Heart right ventricle (tissue), 16 donors: ENCODE results near the gene OR52N1. TPM values are rescaled to one million over a fixed set of nuclear protein-coding genes. Genes with fewer than 3 reads are reported as not detected.

Experiments used
- ATAC-seq, 8 donors: fragments of 200-7000 bp; cut with Tn5 transposase; one replicate each; pipeline ENCODE4 v1.9.1; 2020; ENCODE audit warnings: mild to moderate bottlenecking in 8 of 8, moderate library complexity in 8 of 8, moderate number of reproducible peaks in 1 of 8
- DNase-seq, 2 donors: peaks; one replicate each; pipeline ENCODE4 v3.0.0-alpha.2; 2020
- H3K27ac ChIP-seq, 10 donors: fragments of 200-600 bp; sonication (generic) in 2 of 10; one replicate each; pipeline versions ENCODE4 v1.5.0 to v1.8.0; 2020 to 2022; ENCODE audit warnings: mild to moderate bottlenecking in 3 of 10
- H3K27me3 ChIP-seq, 7 donors: fragments of 200-600 bp; one replicate each; pipeline ENCODE4 v1.8.0; 2021 to 2022; ENCODE audit warnings: mild to moderate bottlenecking in 2 of 7
- H3K36me3 ChIP-seq, 9 donors: fragments of 200-600 bp; sonication (generic) in 1 of 9; one replicate each; pipeline versions ENCODE4 v1.5.0 to v1.8.0; 2020 to 2022; ENCODE audit warnings: mild to moderate bottlenecking in 2 of 9
- H3K4me1 ChIP-seq, 9 donors: fragments of 200-600 bp; sonication (generic) in 1 of 9; one replicate each; pipeline versions ENCODE4 v1.5.0 to v1.8.0; 2020 to 2022; ENCODE audit warnings: mild to moderate bottlenecking in 4 of 9
- H3K4me3 ChIP-seq, 10 donors: fragments of 200-600 bp; sonication (generic) in 2 of 10; one replicate each; pipeline versions ENCODE4 v1.5.0 to v1.8.0; 2020 to 2022; ENCODE audit warnings: mild to moderate bottlenecking in 7 of 10, moderate library complexity in 2 of 10
- H3K9me3 ChIP-seq, 11 donors: fragments of 200-600 bp in 10 of 11; sonication (generic) in 2 of 11; one replicate each; pipeline versions ENCODE4 v1.5.0 to v1.8.0; 2013 to 2022; ENCODE audit warnings: mild to moderate bottlenecking in 2 of 11, control low read depth in 1 of 11, moderate library complexity in 1 of 11
- WGBS, 2 donors: extraction: QIAGEN DNeasy Blood & Tissue Kit; methylation state at CpG; one replicate each; pipeline ENCODE4 v1.1.7; 2013; ENCODE audit warnings: inconsistent platforms in 1 of 2; 5-methylcytosine and 5-hydroxymethylcytosine counted together
- intact Hi-C, 10 donors: fragments of 100-400 bp; cut with DNase I; formaldehyde crosslinking; loops; one replicate each; pipeline versions ENCODE4 v1.11.1 to v1.14.2; 2022
- polyA plus RNA-seq, 2 donors: library from polyadenylated mRNA; stranded (reverse); fragments of 200-250 nt; gene quantifications; one replicate each; pipeline ENCODE4 v1.2.3, GENCODE V29; 2013
- total RNA-seq, 10 donors: library from RNA; stranded (reverse); fragmentation: NEBNext Ultra II Directional in 3 of 10; extraction: Animal tissue kit (Norgen Biotek cat#: 25700) in 3 of 10; gene quantifications; one replicate each; pipeline versions ENCODE4 v1.2.1 to v1.2.4, GENCODE V29; 2021 to 2023
- TF ChIP-seq, protein P1 (sequence below), 9 donors: fragments of 200-600 bp; sonication (generic) in 2 of 9; IDR thresholded peaks; one replicate each; pipeline versions ENCODE4 v1.5.0 to v1.8.0; 2021 to 2022; ENCODE audit warnings: antibody characterized with exemption in 9 of 9, mild to moderate bottlenecking in 5 of 9, moderate library complexity in 1 of 9
- donor health status: Arrhythmogenic right ventricular cardiomyopathy.
- donor health status: ischemic (EF 13 %, LVEDD 7.1; RV severe dilation, severe dysfunction).
- donor health status: healthy with polysubstance abuse.
- donor health status: DM: no; HTN: yes; CAD: no.
- donor health status: DM: no; HTN: no; CAD: no.
- donor health status: ischemic (EF 25% LVEDD 6.9; RV normal size, moderate dysfunction).
- donor health status: ischemic (EF 25% LVEDD 5.7; RV mildly dilated, moderate dysfunction).
- donor health status: healthy.
- donor health status: DM: yes; HTN: yes; CAD: no.
- donor health status: Ischemic cardiomyopathy.
- donor health status: ischemic (EF 35%, LVEDD 5.7; RV mildly dilated, moderate dysfunction).
- donor health status: nonischemic (EF 11% LVEDD 7.7; RV severe dilation, severe dysfunction).
- donor health status: DM: yes; HTN: yes; CAD: no.
- donor health status: PGD.
- donor health status: ischemic (EF 29% LVEDD 5.4; RV normal size, mild dysfunction).
- donor health status: nonischemic (EF 23%, LVEDD 6.1; RV moderate dilation, normal function).

Gene OR52N1
- total and polyA plus RNA-seq, 12 donors = 0.09 TPM; not detected in 11

DNA sequence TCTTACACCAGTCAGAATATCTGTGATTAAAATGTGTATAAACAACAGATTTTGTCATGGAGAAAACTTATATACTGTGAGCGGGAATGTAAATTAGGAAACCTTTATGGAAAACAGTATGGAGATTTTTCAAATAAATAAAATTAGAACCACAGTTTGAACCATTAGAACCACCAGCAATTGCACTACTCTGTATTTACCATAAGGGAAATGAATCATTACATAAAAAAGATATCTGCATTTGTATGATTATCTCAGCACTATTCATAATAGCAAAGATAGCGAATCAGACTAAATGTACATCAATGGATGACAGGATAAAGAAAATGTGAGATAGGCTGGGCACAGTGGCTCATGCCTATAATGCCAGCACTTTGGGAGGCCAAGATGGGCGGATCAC is 44.5 kb downstream of the OR52N1 start:
- intact Hi-C loops = no loop called here
- no peak overlapping the region for H3K27ac ChIP-seq
- no peaks in the 10 kb centered on the region for H3K36me3 ChIP-seq
- DNase-seq (no peak), ATAC-seq (no peak)
- TF ChIP-seq, protein P1, sequence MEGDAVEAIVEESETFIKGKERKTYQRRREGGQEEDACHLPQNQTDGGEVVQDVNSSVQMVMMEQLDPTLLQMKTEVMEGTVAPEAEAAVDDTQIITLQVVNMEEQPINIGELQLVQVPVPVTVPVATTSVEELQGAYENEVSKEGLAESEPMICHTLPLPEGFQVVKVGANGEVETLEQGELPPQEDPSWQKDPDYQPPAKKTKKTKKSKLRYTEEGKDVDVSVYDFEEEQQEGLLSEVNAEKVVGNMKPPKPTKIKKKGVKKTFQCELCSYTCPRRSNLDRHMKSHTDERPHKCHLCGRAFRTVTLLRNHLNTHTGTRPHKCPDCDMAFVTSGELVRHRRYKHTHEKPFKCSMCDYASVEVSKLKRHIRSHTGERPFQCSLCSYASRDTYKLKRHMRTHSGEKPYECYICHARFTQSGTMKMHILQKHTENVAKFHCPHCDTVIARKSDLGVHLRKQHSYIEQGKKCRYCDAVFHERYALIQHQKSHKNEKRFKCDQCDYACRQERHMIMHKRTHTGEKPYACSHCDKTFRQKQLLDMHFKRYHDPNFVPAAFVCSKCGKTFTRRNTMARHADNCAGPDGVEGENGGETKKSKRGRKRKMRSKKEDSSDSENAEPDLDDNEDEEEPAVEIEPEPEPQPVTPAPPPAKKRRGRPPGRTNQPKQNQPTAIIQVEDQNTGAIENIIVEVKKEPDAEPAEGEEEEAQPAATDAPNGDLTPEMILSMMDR (IDR thresholded peaks at IDR 0.05) = no peak
- WGBS, 2 donors = 92 to 93% methylated on average over 3 of the region's 3 CpGs
- H3K27me3 ChIP-seq = no peaks in the 10 kb centered on the region
- no peak overlapping the region for H3K4me3 ChIP-seq
- no peaks in the 10 kb centered on the region for H3K4me1 ChIP-seq
- H3K9me3 ChIP-seq = peaks cover 0 to 34% (median 2%) of the 10 kb centered on the region in 11 donors

DNA sequence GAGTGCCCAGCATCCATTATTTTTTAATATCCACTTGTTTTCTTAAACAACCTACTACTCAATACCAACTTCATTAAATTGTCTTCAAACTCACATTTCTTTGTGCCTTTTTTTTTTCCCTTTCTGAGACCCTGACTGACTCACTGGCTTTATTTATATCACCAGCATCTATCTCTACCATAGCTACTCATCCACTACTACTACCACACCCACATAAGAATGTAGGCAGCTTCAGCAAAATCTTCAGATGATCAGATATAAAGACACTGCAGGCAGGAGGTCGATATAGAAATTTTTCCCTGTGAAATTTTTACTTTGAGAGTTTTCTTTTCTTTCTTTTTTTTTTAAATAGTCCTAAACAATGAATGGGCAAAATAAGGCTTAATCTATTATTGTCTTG is 52.6 kb downstream of the OR52N1 start:
- no peak overlapping the region for H3K27ac ChIP-seq
- no peaks in the 10 kb centered on the region for H3K4me1 ChIP-seq
- 36 to 42% methylated on average over 1 of the region's 1 CpG for whole genome bisulfite sequencing, 2 donors
- peaks cover 0 to 24% (median 6%) of the 10 kb centered on the region in 11 donors for H3K9me3 ChIP-seq
- H3K4me3 ChIP-seq = no peak overlapping the region
- intact Hi-C loops = no loop called here
- no peak for DNase-seq
- no peaks in the 10 kb centered on the region for H3K36me3 ChIP-seq
- no peaks in the 10 kb centered on the region for H3K27me3 ChIP-seq
- TF ChIP-seq, protein P1 (IDR thresholded peaks at IDR 0.05) = no peak
- no peak for ATAC-seq

DNA sequence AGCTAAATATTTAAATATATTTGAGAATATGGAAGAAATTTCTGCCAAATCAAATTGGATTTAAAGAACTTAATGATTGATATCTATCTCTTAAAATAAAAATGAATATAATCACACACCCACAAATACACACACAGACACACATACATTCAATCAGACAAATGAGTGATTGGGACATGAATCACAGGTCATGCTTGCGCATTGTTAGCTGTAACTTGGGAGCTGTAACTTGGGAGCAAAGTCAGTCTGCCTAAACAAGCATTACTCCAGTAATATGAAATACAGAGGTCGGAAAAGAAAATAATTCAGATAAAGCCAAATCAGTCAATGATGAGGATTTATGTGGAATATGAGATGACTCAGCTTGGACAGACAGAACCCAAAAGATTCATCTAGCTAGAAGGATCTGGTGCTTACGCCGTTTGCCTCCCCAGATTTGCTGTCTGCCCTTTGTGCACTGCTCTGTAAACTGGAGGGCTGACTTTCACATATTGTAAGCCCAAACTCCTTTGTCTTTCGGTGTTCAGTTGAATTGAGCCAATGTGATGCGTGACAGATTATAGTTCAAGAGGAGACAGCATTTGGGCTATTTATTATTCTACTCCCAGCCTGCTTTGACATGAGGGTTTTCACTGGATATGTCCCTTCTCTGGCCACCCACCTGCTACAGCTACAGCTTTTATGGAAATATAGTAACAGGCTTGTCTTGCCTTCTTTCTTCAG is 53.2 kb downstream of the OR52N1 start:
- ATAC-seq (no peak), DNase-seq (no peak)
- H3K36me3 ChIP-seq = no peaks in the 10 kb centered on the region
- H3K27ac ChIP-seq = no peak overlapping the region
- WGBS, 2 donors = 86 to 87% methylated on average over 6 of the region's 6 CpGs
- no peaks in the 10 kb centered on the region for H3K4me1 ChIP-seq
- intact Hi-C loops = no loop called here
- H3K4me3 ChIP-seq = no peak overlapping the region
- TF ChIP-seq, protein P1 (IDR thresholded peaks at IDR 0.05) = no peak
- H3K27me3 ChIP-seq = no peaks in the 10 kb centered on the region
- H3K9me3 ChIP-seq = peaks cover 0 to 20% (median 6%) of the 10 kb centered on the region in 11 donors

DNA sequence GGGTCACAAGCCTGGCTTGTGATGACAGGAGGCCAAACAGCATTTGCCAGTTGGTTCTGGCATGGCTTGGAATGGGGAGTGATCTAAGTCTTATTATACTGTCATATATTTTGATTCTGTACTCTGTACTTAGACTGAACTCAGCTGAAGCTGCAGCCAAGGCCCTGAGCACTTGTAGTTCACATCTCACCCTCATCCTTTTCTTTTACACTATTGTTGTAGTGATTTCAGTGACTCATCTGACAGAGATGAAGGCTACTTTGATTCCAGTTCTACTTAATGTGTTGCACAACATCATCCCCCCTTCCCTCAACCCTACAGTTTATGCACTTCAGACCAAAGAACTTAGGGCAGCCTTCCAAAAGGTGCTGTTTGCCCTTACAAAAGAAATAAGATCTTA is 54.0 kb downstream of the OR52N1 start:
- Histone ChIP-seq H3K4me3 (no peak overlapping the region), H3K27me3 (no peaks in the 10 kb centered on the region), H3K4me1 (no peaks in the 10 kb centered on the region), H3K9me3 (peaks cover 0 to 15% (median 6%) of the 10 kb centered on the region in 11 donors), H3K36me3 (no peaks in the 10 kb centered on the region), H3K27ac (no peak overlapping the region)
- TF ChIP-seq, protein P1 (IDR thresholded peaks at IDR 0.05) = no peak
- ATAC-seq = no peak
- intact Hi-C loops = no loop called here
- no peak for DNase-seq

Other genes with a start within 250 kb of the OR52N1 start
- not detected for gene OR52H1, start 242.7 kb downstream of the OR52N1 start, total RNA-seq
- not detected for gene OR52H1, start 242.7 kb downstream of the OR52N1 start, polyA plus RNA-seq
- not detected for gene OR52B6, start 210.4 kb downstream of the OR52N1 start, total RNA-seq
- not detected for gene OR52B6, start 210.4 kb downstream of the OR52N1 start, polyA plus RNA-seq
- 1 to 10 TPM in 5 of 10 donors, under 1 TPM in 5; 0.38 to 2.2 (median 1.0) TPM for gene TRIM6, start 194.6 kb downstream of the OR52N1 start, total RNA-seq
- under 1 TPM; 0.52 to 0.95 TPM for gene TRIM6, start 194.6 kb downstream of the OR52N1 start, polyA plus RNA-seq
- 1 to 10 TPM in 9 of 10 donors, under 1 TPM in 1; 0.66 to 6.5 (median 2.0) TPM for gene TRIM34, start 166.3 kb downstream of the OR52N1 start, total RNA-seq
- 1 to 10 TPM; 1.8 to 1.9 TPM for gene TRIM34, start 166.3 kb downstream of the OR52N1 start, polyA plus RNA-seq
- gene TRIM5, start 106.2 kb downstream of the OR52N1 start, total RNA-seq = 10 to 100 TPM in 2 of 10 donors, 1 to 10 TPM in 8; 3.1 to 12.6 (median 7.8) TPM
- 1 to 10 TPM; 6.4 to 6.5 TPM for gene TRIM5, start 106.2 kb downstream of the OR52N1 start, polyA plus RNA-seq
- 10 to 100 TPM; 11.7 to 52.6 (median 17.6) TPM for gene TRIM22, start 101.5 kb downstream of the OR52N1 start, total RNA-seq
- gene TRIM22, start 101.5 kb downstream of the OR52N1 start, polyA plus RNA-seq = 10 to 100 TPM in 1 of 2 donors, 1 to 10 TPM in 1; 8.1 to 27.1 TPM
- gene OR56B1, start 54.8 kb downstream of the OR52N1 start, total RNA-seq = not detected
- not detected for gene OR56B1, start 54.8 kb downstream of the OR52N1 start, polyA plus RNA-seq
- gene OR52N4, start 37.0 kb downstream of the OR52N1 start, total RNA-seq = under 1 TPM in 1 of 10 donors, not detected in 9; 0.32 TPM
- not detected for gene OR52N4, start 37.0 kb downstream of the OR52N1 start, polyA plus RNA-seq
- under 1 TPM in 1 of 10 donors, not detected in 9; 0.09 TPM for gene OR52N5, start 7.9 kb downstream of the OR52N1 start, total RNA-seq
- not detected for gene OR52N5, start 7.9 kb downstream of the OR52N1 start, polyA plus RNA-seq
- gene OR52N2, start 17.7 kb upstream of the OR52N1 start, total RNA-seq = not detected
- gene OR52N2, start 17.7 kb upstream of the OR52N1 start, polyA plus RNA-seq = not detected
- not detected for gene OR52E6, start 50.6 kb upstream of the OR52N1 start, total RNA-seq
- gene OR52E6, start 50.6 kb upstream of the OR52N1 start, polyA plus RNA-seq = not detected
- not detected for gene OR52E8, start 66.4 kb upstream of the OR52N1 start, total RNA-seq
- not detected for gene OR52E8, start 66.4 kb upstream of the OR52N1 start, polyA plus RNA-seq
- not detected for gene OR52E4, start 89.4 kb upstream of the OR52N1 start, total RNA-seq
- gene OR52E4, start 89.4 kb upstream of the OR52N1 start, polyA plus RNA-seq = not detected
- gene OR52E5, start 101.9 kb upstream of the OR52N1 start, total RNA-seq = not detected
- gene OR52E5, start 101.9 kb upstream of the OR52N1 start, polyA plus RNA-seq = not detected
- not detected for gene OR56A3, start 151.0 kb upstream of the OR52N1 start, total RNA-seq
- not detected for gene OR56A3, start 151.0 kb upstream of the OR52N1 start, polyA plus RNA-seq
- not detected for gene OR56A5, start 177.2 kb upstream of the OR52N1 start, total RNA-seq
- not detected for gene OR56A5, start 177.2 kb upstream of the OR52N1 start, polyA plus RNA-seq
- not detected for gene OR52L1, start 195.7 kb upstream of the OR52N1 start, total RNA-seq
- gene OR52L1, start 195.7 kb upstream of the OR52N1 start, polyA plus RNA-seq = not detected
- under 1 TPM in 1 of 10 donors, not detected in 9; 0.05 TPM for gene OR56A4, start 215.7 kb upstream of the OR52N1 start, total RNA-seq
- gene OR56A4, start 215.7 kb upstream of the OR52N1 start, polyA plus RNA-seq = not detected
- not detected for gene OR56A1, start 239.5 kb upstream of the OR52N1 start, total RNA-seq
- gene OR56A1, start 239.5 kb upstream of the OR52N1 start, polyA plus RNA-seq = not detected